NCI-H2227 (cell line): ENCODE measurements around the gene GUCY1A1.
"Not testable (repeated sequence)": the region's sequence is repeated elsewhere in the genome, so short reads cannot be mapped to it uniquely, and the experiment has no call there.

ENCODE experiments used
- DNase-seq: peaks from one replicate; lab custom pipeline; 2025; ENCODE audit not compliant: unreplicated experiment; lab: John Stamatoyannopoulos, UW

Gene GUCY1A1

GRCh38 chr4:155666344-155667221 is at the start of gene GUCY1A1:
GUCY1A1 (plus strand) TSS chr4:155666848; CDS start chr4:155696868, 30,020 bp downstream.
- DNase-seq: no peak

- no peak for DNase-seq
Measured at GRCh38 chr4:155617296-155617695, 49.4 kb upstream of the GUCY1A1 start.

GRCh38 chr4:155618183-155618838 is 48.3 kb upstream of the GUCY1A1 start:
- DNase-seq: no peak

DNA sequence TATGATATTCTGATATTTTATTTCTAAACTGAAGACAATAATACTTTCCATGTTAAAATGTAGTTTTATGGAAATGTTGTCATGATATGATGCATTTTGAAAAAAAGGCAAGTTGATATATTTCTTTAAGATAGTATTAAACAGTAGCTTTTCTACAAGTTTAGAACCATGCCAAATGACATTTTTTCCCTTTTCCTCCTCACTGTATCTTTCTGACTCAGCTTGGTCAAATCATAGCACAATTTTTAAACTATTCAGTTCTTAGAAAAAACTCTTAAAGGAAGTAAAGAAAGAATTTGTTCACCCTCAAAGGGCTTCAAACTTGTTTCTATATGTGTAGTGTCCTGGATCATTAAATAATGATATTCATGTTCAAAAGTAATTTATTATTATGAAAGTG is 46.0 kb upstream of the GUCY1A1 start:
- DNase-seq: no peak

DNA sequence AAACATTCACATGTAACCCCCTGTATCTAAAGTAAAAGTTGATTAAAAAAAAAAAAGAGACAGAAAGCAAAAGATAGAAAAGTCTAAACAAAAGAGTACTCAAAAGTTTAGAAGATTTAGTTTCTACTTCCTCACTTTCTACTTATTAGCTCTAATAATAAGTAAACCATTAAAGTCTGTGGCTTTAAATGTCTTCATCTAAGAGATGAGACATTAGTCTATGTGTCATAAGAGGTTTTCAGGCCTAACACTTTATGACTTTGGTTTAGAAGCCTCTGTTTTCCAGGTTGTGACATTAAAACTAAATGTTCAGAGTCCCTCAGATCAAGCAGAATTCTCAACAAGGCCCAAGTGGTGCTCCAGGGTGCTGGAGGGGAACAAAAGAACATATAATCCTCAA is 42.2 kb upstream of the GUCY1A1 start:
- DNase-seq: no peak

DNA sequence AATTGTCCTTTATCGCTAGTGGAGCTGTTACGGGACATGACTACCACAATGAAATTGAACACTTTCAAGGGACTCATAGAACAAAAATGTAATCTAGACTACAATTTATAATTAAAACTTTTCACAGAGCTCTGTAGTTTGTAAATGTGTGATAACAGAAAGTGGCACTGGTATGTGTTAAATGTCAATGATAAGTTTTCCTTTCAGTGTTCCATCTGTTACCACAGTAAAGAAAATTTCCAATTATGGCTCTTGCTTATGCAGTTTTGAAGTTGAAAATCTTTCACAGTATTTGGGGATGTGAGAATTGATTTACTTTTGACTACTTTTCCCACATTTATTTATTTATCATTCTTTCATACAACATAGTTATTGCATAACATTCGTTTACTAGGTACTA is 40.1 kb upstream of the GUCY1A1 start:
- no peak for DNase-seq

DNA sequence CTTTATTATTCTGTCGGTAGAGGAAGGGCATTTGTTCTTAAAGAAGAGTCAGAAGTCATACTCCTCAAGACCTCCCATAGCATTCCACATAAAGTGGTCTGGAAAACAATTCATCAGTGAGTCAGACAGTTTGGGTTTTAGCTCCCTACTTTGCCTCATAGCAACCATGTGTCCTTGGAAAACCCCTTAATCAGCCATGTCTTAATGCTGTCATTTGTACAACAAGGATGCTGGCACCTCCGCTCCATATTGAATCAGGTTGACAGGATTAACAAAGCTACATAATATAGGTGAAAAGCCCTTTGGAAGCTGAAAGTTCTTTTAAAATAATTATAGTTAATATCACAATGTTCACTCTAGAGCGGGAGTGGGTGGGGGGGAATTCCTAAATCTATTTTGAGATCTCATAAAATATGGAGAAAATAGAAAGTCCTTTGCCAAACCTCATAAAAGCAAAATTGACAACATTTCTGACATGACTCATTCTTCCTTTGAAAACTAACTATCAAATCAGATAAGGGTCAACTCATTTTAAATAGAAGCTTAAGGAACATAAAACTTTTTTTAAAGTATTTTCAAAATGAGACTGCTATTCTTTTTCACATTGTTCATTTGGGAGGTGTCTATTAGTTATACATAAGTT is 37.3 kb upstream of the GUCY1A1 start:
- DNase-seq: no peak

GRCh38 chr4:155629956-155630355 is 36.7 kb upstream of the GUCY1A1 start:
- DNase-seq: no peak

GRCh38 chr4:155632310-155632840 is 34.3 kb upstream of the GUCY1A1 start:
- no peak for DNase-seq

- no peak for DNase-seq
Measured at GRCh38 chr4:155638195-155638965, 28.3 kb upstream of the GUCY1A1 start.

- DNase-seq: no peak
Measured at GRCh38 chr4:155639704-155640523, 26.7 kb upstream of the GUCY1A1 start.

DNA sequence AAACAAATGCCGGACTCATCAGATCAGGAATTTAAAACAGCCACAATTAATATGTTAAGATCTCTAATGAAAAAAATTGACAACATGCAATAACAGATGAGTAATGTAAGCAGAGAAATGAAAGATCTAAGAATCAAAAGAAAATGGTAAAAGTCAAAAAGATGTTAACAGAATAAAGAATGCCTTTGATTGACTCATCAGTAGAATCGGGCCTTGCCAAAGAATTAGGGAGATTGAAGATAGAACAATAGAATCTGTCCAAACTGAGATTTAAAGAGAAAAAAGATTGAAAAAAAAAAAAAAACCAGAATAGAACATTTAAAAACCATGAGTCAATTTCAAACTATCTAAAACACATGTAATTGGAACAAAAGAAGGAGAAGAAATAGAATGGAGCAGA is 25.9 kb upstream of the GUCY1A1 start:
- DNase-seq: no peak

DNA sequence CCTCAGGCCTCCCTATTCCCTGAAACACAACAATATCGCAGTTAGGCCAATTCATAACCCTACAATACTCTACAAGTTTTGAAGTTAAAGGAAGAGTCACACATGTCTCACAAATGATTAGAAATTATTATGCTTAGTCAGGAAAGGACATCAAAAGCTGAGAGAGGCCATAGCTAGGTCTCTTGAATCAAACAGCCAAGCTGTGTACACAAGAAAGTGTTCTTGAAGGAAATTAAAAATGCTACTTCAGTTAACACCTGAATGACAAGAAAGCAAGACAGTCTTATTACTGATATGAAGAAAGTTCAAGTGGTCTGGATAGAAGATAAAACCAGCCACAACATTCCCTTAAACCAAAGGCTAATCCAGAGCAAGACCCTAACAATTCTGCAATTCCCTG is 23.6 kb upstream of the GUCY1A1 start:
- no peak for DNase-seq

DNA sequence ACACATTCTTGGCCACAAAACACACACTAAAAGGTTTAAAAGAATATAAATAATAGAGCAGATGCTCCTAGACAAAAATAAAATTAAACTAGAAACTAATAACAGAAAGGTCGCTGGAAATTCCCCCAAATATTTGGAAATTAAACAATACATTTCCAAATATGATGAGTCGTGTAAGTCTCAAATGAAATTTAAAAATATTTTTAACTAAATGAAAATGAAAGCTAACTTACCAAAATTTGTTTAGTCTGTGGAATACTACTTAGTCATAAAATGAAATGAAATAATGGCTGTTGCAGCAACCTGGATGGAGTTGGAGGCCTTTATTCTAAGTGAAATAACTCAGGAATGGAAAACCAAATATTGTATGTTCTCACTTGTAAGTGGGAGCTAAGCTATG is 20.6 kb upstream of the GUCY1A1 start:
- DNase-seq: no peak

DNA sequence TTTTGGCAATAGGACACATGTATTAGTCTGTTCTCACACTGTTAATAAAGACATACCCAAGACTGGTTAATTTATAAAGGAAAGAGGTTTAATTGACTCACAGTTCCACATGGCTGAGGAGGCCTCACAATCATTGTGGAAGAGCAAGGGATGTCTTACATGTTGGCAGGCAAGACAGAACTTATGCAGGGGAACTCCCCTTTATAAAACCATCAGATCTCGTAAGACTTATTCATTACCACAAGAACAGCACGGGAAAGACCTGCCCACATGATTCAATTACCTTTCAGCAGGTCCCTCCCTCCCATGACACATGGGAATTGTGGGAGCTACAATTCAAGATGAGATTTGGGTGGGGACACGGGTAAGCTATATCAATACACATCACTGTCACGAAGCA is 15.9 kb upstream of the GUCY1A1 start:
- not testable (repeated sequence) for DNase-seq

DNA sequence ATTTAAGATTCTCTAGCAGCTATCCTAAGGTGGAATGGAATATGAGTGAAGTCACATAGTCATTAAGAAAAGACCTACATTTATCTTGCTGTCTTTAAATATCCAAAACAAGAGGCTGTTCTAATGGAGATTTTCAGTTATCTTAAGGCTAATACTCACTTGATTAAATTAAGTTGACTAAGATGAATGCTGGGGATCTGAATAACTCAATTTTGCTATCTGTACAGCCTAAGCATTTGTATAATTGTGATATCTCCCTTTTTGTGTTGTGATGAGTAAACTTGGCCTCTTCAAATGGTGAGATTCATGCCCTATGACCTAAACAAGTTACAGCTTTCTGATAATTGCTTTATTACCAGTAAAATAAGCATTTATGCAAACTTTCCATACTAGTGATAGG is 13.6 kb upstream of the GUCY1A1 start:
- DNase-seq: no peak

DNA sequence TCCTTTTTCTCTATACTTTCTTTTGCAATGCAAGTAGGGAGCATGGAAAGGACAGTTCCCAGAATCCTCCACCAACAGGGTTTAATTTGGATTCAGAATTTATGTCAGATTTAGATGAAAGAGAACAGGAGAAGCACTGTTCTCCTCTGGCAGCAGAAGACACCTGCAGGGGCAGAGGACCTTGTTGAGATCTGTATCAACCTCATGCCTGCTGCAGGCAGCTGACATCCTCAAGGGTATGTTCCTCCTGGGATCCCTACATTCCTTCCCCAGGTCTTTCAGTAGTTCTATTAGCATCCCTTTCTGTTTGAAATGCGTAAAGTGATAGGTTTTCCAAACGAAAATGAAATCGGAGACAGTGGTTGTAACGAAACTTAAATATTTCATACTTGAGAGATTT is 10.6 kb upstream of the GUCY1A1 start:
- no peak for DNase-seq

DNA sequence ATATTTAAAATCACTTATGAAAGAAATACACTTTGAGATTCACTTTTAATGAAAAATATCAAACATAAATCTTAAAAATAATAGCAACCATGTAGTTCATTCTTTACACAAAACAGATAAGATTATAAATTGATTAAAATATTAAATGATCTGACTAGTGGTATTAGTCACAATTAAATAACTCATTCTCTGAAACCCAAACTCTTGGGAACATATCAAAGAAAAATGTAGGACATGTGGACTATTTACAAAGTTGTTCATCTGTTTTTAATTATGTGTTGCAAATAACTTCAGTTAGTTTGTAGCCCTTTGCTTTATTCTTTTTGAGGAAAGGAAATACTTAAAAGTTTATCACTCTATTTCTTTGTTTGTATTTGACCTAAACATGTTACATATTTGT is 9.5 kb upstream of the GUCY1A1 start:
- DNase-seq: no peak

GRCh38 chr4:155657985-155658680 is 8.5 kb upstream of the GUCY1A1 start:
- no peak for DNase-seq

- no peak for DNase-seq
Measured at GRCh38 chr4:155658681-155659064, 8.0 kb upstream of the GUCY1A1 start.
